Astrocyte (in vitro differentiated cells and primary cell): Measurements from ENCODE around the gene SNCB. TPM values are rescaled to one million over a fixed set of nuclear protein-coding genes. Genes with fewer than 3 reads are reported as not detected.

Experiments
- DNase-seq: peaks from one replicate; pipeline ENCODE4 v3.0.0-alpha.2; 2010; ENCODE audit warnings: low read depth
- FAIRE-seq: peaks from 2 replicates; lab custom pipeline; 2011; peaks lifted over from hg19 to GRCh38; lab: Jason Lieb, UNC
- H2AFZ ChIP-seq: 2 replicates; pipeline ENCODE4 v1.6.0; 2012; ENCODE audit warnings: low read depth, low read length, inconsistent platforms
- H3K27ac ChIP-seq: 2 replicates; pipeline ENCODE4 v1.5.1; 2011; ENCODE audit warnings: low read depth, low read length, inconsistent platforms
- H3K27me3 ChIP-seq: 2 replicates; pipeline ENCODE4 v1.6.0; 2011; ENCODE audit warnings: low read length, inconsistent platforms; ENCODE audit not compliant: insufficient read depth
- H3K36me3 ChIP-seq: 2 replicates; pipeline ENCODE4 v1.5.1; 2011; ENCODE audit warnings: low read length, inconsistent platforms; ENCODE audit not compliant: insufficient read depth
- H3K4me1 ChIP-seq: 2 replicates; pipeline ENCODE4 v1.5.1; 2011; ENCODE audit warnings: low read length, inconsistent platforms; ENCODE audit not compliant: insufficient read depth
- H3K4me2 ChIP-seq: 2 replicates; pipeline ENCODE4 v1.6.0; 2012; ENCODE audit warnings: low read length, inconsistent platforms
- H3K4me3 ChIP-seq: 2 replicates; pipeline ENCODE4 v1.5.1; 2011; ENCODE audit warnings: low read depth, mild to moderate bottlenecking, low read length, inconsistent platforms; ENCODE audit not compliant: insufficient read depth
- H3K79me2 ChIP-seq: 2 replicates; pipeline ENCODE4 v1.6.0; 2012; ENCODE audit warnings: mild to moderate bottlenecking, low read length, inconsistent platforms; ENCODE audit not compliant: insufficient read depth
- H3K9ac ChIP-seq: 2 replicates; pipeline ENCODE4 v1.6.0; 2012; ENCODE audit warnings: mild to moderate bottlenecking, low read length, inconsistent platforms
- H3K9me3 ChIP-seq: 2 replicates; pipeline ENCODE4 v1.5.1; 2012; ENCODE audit warnings: low read depth, mild to moderate bottlenecking, low read length, inconsistent platforms; ENCODE audit not compliant: insufficient read depth
- H4K20me1 ChIP-seq: 2 replicates; pipeline ENCODE4 v1.6.0; 2012; ENCODE audit warnings: low read length, inconsistent platforms; ENCODE audit not compliant: insufficient read depth
- H3K27ac Mint-ChIP-seq: one replicate; pipeline ENCODE4 v1.8.0; 2021; ENCODE audit warnings: mild to moderate bottlenecking, mixed read lengths; ENCODE audit not compliant: unreplicated experiment
- H3K27me3 Mint-ChIP-seq: one replicate; pipeline ENCODE4 v1.8.0; 2021; ENCODE audit warnings: low read depth, mixed read lengths; ENCODE audit not compliant: unreplicated experiment
- H3K36me3 Mint-ChIP-seq: one replicate; pipeline ENCODE4 v1.8.0; 2021; ENCODE audit warnings: low read depth, mixed read lengths; ENCODE audit not compliant: unreplicated experiment
- H3K4me1 Mint-ChIP-seq: one replicate; pipeline ENCODE4 v1.8.0; 2021; ENCODE audit warnings: low read depth, mixed read lengths; ENCODE audit not compliant: unreplicated experiment
- H3K4me3 Mint-ChIP-seq: one replicate; pipeline ENCODE4 v1.8.0; 2021; ENCODE audit warnings: mild to moderate bottlenecking, moderate library complexity, mixed read lengths; ENCODE audit not compliant: unreplicated experiment
- H3K9me3 Mint-ChIP-seq: one replicate; pipeline ENCODE4 v1.8.0; 2021; ENCODE audit warnings: mild to moderate bottlenecking, mixed read lengths; ENCODE audit not compliant: unreplicated experiment
- EZH2 ChIP-seq: IDR thresholded peaks from 2 replicates; pipeline ENCODE4 v1.6.1; 2012; ENCODE audit warnings: mild to moderate bottlenecking, low read length, inconsistent platforms; ENCODE audit not compliant: insufficient read depth
- total RNA-seq: library from RNA; stranded (reverse); gene quantifications from 2 replicates; pipeline ENCODE4 v1.2.1, GENCODE V29; 2021
- TF ChIP-seq, protein P1 (sequence below): IDR thresholded peaks from 2 replicates; pipeline ENCODE4 v1.5.1; 2011; ENCODE audit warnings: low read depth, mild to moderate bottlenecking, inconsistent platforms, low read length, moderate library complexity; ENCODE audit not compliant: insufficient read depth

SNCB gene
- total RNA-seq, 1 donor from 2014 or later, result 3.4 TPM

GRCh38 chr5:176647843-176648473, 17.6 kb upstream of the SNCB start:
- Mint-ChIP-seq H3K27ac (peak overlapping the region; percentile 26), H3K27me3 (peaks cover 5% of the 10 kb centered on the region), H3K9me3 (no peaks in the 10 kb centered on the region), H3K4me1 (peaks cover 15% of the 10 kb centered on the region), H3K4me3 (peak overlapping the region; percentile 88), H3K36me3 (no peaks in the 10 kb centered on the region)
- Histone ChIP-seq H3K9ac (peak overlapping the region; percentile 92), H2AFZ (peak overlapping the region; percentile 81), H3K36me3 (no peaks in the 10 kb centered on the region), H4K20me1 (peaks cover 47% of the 10 kb centered on the region), H3K27me3 (no peaks in the 10 kb centered on the region), H3K4me1 (peaks cover 21% of the 10 kb centered on the region), H3K9me3 (no peaks in the 10 kb centered on the region), H3K79me2 (peaks cover 38% of the 10 kb centered on the region), H3K4me2 (peak overlapping the region; percentile 98), H3K4me3 (peak overlapping the region; percentile 71), H3K27ac (peak overlapping the region; percentile 67)
- DNase-seq, result no peak
- TF ChIP-seq, protein P1, sequence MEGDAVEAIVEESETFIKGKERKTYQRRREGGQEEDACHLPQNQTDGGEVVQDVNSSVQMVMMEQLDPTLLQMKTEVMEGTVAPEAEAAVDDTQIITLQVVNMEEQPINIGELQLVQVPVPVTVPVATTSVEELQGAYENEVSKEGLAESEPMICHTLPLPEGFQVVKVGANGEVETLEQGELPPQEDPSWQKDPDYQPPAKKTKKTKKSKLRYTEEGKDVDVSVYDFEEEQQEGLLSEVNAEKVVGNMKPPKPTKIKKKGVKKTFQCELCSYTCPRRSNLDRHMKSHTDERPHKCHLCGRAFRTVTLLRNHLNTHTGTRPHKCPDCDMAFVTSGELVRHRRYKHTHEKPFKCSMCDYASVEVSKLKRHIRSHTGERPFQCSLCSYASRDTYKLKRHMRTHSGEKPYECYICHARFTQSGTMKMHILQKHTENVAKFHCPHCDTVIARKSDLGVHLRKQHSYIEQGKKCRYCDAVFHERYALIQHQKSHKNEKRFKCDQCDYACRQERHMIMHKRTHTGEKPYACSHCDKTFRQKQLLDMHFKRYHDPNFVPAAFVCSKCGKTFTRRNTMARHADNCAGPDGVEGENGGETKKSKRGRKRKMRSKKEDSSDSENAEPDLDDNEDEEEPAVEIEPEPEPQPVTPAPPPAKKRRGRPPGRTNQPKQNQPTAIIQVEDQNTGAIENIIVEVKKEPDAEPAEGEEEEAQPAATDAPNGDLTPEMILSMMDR, result no peak
- no peak for TF ChIP-seq EZH2
- no peak for FAIRE-seq

DNA sequence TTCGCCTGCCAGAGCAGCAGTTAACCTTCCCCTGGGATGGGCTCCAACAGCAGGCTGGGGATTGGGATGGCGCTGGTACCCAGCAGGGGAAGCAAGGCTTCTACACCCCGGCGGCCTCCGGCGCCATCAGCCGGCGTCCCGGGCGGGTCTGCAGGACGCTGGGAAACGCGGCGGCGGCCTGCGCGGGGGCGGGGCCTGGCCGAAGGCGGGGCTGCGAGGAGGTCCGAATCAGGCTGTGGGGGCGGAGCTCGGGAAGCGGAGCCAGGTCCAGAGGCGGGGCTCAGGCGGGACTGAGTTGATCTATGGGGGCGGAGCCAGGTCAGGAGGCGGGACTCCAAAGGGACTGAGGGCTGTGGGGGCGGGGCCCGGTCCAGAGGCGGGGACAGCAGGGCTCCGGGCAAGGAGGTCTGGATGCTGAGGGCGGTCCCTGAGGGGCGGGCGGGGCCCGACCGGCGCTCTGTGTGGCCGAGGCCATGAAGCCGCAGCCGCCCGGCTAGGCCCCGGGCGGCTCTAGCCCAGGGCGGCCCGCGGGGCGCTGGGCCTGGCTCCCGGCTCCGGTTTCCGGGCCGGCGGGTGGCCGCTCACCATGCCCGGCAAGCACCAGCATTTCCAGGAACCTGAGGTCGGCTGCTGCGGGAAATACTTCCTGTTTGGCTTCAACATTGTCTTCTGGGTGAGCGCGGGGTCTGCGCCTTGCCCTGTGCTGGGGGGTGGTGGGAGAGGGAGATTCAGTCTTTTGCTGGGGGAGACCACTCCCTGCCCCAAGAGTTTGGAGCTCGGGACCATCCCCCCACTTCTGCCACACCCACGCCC, 16.9 kb upstream of the SNCB start, which contains the start of gene TSPAN17:
Gene TSPAN17 (plus strand): TSS at position 455 of the 813 bp plus-strand sequence. CDS start 132 bp downstream, at position 587.
- no peak for TF ChIP-seq EZH2
- TF ChIP-seq, protein P1, result no peak
- Mint-ChIP-seq H3K36me3 (no peaks in the 10 kb centered on the region), H3K27me3 (peaks cover 5% of the 10 kb centered on the region), H3K4me1 (peaks cover 15% of the 10 kb centered on the region), H3K4me3 (peak within 1 kb of the TSS; percentile 88), H3K27ac (peak within 1 kb of the TSS; percentile 87), H3K9me3 (no peaks in the 10 kb centered on the region)
- peak within 1 kb of the TSS; percentile 98 for H3K4me2 ChIP-seq
- H3K36me3 ChIP-seq, result no peaks in the 10 kb centered on the region
- peak within 1 kb of the TSS; percentile 97 for H2AFZ ChIP-seq
- no peaks in the 10 kb centered on the region for H3K9me3 ChIP-seq
- H3K79me2 ChIP-seq, result peaks cover 38% of the 10 kb centered on the region
- peak within 1 kb of the TSS; percentile 71 for H3K4me3 ChIP-seq
- peak within 1 kb of the TSS; percentile 92 for H3K9ac ChIP-seq
- peak; percentile 88 for DNase-seq
- peaks cover 40% of the 10 kb centered on the region for H4K20me1 ChIP-seq
- FAIRE-seq, result no peak
- H3K27me3 ChIP-seq, result no peaks in the 10 kb centered on the region
- peak within 1 kb of the TSS; percentile 67 for H3K27ac ChIP-seq
- peaks cover 17% of the 10 kb centered on the region for H3K4me1 ChIP-seq
